Measurements from ENCODE around the gene TSPAN7. TPM values are rescaled to one million over a fixed set of nuclear protein-coding genes. Genes with fewer than 3 reads are reported as not detected.

Gene TSPAN7
- total RNA-seq, 1 donor from 2014 or later, result 12.7 TPM

- H3K27ac Mint-ChIP-seq, result no peak overlapping the region
- no peaks in the 10 kb centered on the region for H3K79me2 ChIP-seq (ENCODE audit: low read depth)
- no peaks in the 10 kb centered on the region for H3K36me3 ChIP-seq
- peaks cover 2% of the 10 kb centered on the region for H3K4me1 Mint-ChIP-seq
- H3K9me3 Mint-ChIP-seq, result no peaks in the 10 kb centered on the region
- no peak overlapping the region for H3K4me3 Mint-ChIP-seq
- no peak for DNase-seq (ENCODE audit: low spot score)
- no peaks in the 10 kb centered on the region for H3K36me3 Mint-ChIP-seq
- H4K20me1 ChIP-seq (ENCODE audit: low read depth), result no peaks in the 10 kb centered on the region
- no peaks in the 10 kb centered on the region for H3K4me1 ChIP-seq
- peaks cover 2% of the 10 kb centered on the region for H3K27me3 Mint-ChIP-seq (ENCODE audit: insufficient read depth, low read depth)
- H3K4me3 ChIP-seq, result no peak overlapping the region
- no peak overlapping the region for H3K9ac ChIP-seq
- peaks cover 5% of the 10 kb centered on the region for H3K9me3 ChIP-seq (ENCODE audit: low read depth)
- H2AFZ ChIP-seq (replicated peaks), result no peak overlapping the region
- no peaks in the 10 kb centered on the region for H3F3A ChIP-seq (ENCODE audit: low read depth)
- no peaks in the 10 kb centered on the region for H3K27me3 ChIP-seq
- H3K4me2 ChIP-seq, result no peak overlapping the region
- TF ChIP-seq EZH2 (IDR thresholded peaks at IDR 0.05) (no peak), EZH2phosphoT487 (IDR thresholded peaks at IDR 0.05) (no peak)
- TF ChIP-seq, protein P1, sequence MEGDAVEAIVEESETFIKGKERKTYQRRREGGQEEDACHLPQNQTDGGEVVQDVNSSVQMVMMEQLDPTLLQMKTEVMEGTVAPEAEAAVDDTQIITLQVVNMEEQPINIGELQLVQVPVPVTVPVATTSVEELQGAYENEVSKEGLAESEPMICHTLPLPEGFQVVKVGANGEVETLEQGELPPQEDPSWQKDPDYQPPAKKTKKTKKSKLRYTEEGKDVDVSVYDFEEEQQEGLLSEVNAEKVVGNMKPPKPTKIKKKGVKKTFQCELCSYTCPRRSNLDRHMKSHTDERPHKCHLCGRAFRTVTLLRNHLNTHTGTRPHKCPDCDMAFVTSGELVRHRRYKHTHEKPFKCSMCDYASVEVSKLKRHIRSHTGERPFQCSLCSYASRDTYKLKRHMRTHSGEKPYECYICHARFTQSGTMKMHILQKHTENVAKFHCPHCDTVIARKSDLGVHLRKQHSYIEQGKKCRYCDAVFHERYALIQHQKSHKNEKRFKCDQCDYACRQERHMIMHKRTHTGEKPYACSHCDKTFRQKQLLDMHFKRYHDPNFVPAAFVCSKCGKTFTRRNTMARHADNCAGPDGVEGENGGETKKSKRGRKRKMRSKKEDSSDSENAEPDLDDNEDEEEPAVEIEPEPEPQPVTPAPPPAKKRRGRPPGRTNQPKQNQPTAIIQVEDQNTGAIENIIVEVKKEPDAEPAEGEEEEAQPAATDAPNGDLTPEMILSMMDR (IDR thresholded peaks at IDR 0.05), result no peak
- H3K27ac ChIP-seq, result no peak overlapping the region
Observed at GRCh38 chrX:38636949-38637819, 75.8 kb downstream of the TSPAN7 start.

- no peak overlapping the region for H3K9ac ChIP-seq
- TF ChIP-seq EZH2 (IDR thresholded peaks at IDR 0.05) (no peak), EZH2phosphoT487 (IDR thresholded peaks at IDR 0.05) (no peak)
- TF ChIP-seq, protein P1 (IDR thresholded peaks at IDR 0.05), result no peak
- H3K27ac Mint-ChIP-seq, result no peak overlapping the region
- H3K36me3 Mint-ChIP-seq, result no peaks in the 10 kb centered on the region
- no peak overlapping the region for H3K27ac ChIP-seq
- no peaks in the 10 kb centered on the region for H4K20me1 ChIP-seq (ENCODE audit: low read depth)
- no peaks in the 10 kb centered on the region for H3K4me1 ChIP-seq
- no peaks in the 10 kb centered on the region for H3K36me3 ChIP-seq
- no peak overlapping the region for H2AFZ ChIP-seq (replicated peaks)
- DNase-seq (ENCODE audit: low spot score), result no peak
- H3K27me3 ChIP-seq, result no peaks in the 10 kb centered on the region
- no peaks in the 10 kb centered on the region for H3K9me3 Mint-ChIP-seq
- H3F3A ChIP-seq (ENCODE audit: low read depth), result no peaks in the 10 kb centered on the region
- H3K4me3 Mint-ChIP-seq, result no peak overlapping the region
- peaks cover 5% of the 10 kb centered on the region for H3K9me3 ChIP-seq (ENCODE audit: low read depth)
- no peak overlapping the region for H3K4me2 ChIP-seq
- peaks cover 2% of the 10 kb centered on the region for H3K27me3 Mint-ChIP-seq (ENCODE audit: insufficient read depth, low read depth)
- H3K4me1 Mint-ChIP-seq, result peaks cover 2% of the 10 kb centered on the region
- no peak overlapping the region for H3K4me3 ChIP-seq
- no peaks in the 10 kb centered on the region for H3K79me2 ChIP-seq (ENCODE audit: low read depth)
Observed at GRCh38 chrX:38638952-38639529, 77.7 kb downstream of the TSPAN7 start.

DNA sequence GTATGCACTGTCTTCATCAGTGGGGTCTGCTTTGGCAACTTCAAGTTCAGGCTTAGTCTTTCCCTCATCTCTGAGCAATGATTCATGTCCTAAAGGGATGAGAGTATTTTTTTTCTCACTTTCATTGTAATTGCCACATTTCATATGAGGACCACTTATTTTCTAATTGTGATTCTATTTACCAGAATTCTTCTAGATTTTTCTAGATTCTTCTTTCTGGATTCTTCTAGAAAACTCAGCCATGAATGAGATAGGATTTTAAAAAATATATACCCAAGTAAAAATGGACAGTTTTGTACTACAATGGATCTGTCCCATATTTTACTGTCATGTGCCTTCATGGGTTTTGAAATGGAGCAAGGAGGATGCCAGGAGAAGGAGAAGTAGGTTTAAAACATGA is 78.4 kb downstream of the TSPAN7 start:
- Histone ChIP-seq H3F3A (ENCODE audit: low read depth) (no peaks in the 10 kb centered on the region), H2AFZ (replicated peaks) (no peak overlapping the region), H3K4me3 (no peak overlapping the region), H4K20me1 (ENCODE audit: low read depth) (no peaks in the 10 kb centered on the region), H3K9ac (no peak overlapping the region), H3K79me2 (ENCODE audit: low read depth) (no peaks in the 10 kb centered on the region), H3K4me1 (no peaks in the 10 kb centered on the region), H3K36me3 (no peaks in the 10 kb centered on the region), H3K4me2 (no peak overlapping the region), H3K27me3 (no peaks in the 10 kb centered on the region), H3K27ac (no peak overlapping the region), H3K9me3 (ENCODE audit: low read depth) (peaks cover 5% of the 10 kb centered on the region)
- TF ChIP-seq EZH2phosphoT487 (IDR thresholded peaks at IDR 0.05) (no peak), EZH2 (IDR thresholded peaks at IDR 0.05) (no peak)
- TF ChIP-seq, protein P1 (IDR thresholded peaks at IDR 0.05), result no peak
- no peaks in the 10 kb centered on the region for H3K36me3 Mint-ChIP-seq
- H3K27me3 Mint-ChIP-seq (ENCODE audit: insufficient read depth, low read depth), result peaks cover 2% of the 10 kb centered on the region
- H3K9me3 Mint-ChIP-seq, result no peaks in the 10 kb centered on the region
- no peak overlapping the region for H3K4me3 Mint-ChIP-seq
- DNase-seq (ENCODE audit: low spot score), result no peak
- H3K27ac Mint-ChIP-seq, result no peak overlapping the region
- H3K4me1 Mint-ChIP-seq, result peaks cover 2% of the 10 kb centered on the region
